Breast epithelium (tissue), 4 donors: ENCODE measurements around the gene MED28. TPM values are rescaled to one million over a fixed set of nuclear protein-coding genes. Genes with fewer than 3 reads are reported as not detected.

Experiments used
- DNase-seq, 2 donors: peaks; one replicate each; pipeline ENCODE4 v3.0.0-alpha.2; 2019; ENCODE audit warnings: low spot score in 2 of 2
- H3K27ac ChIP-seq, 2 donors: fragments of 200-600 bp; sonication (generic) in 1 of 2; one replicate each; pipeline ENCODE4 v1.5.1; 2016 to 2019; ENCODE audit warnings: mild to moderate bottlenecking in 1 of 2
- H3K27me3 ChIP-seq, 2 donors: fragments of 200-600 bp; sonication (generic) in 1 of 2; one replicate each; pipeline versions ENCODE4 v1.5.1 to v1.6.0; 2017 to 2019; ENCODE audit warnings: control low read depth in 1 of 2, mild to moderate bottlenecking in 1 of 2
- H3K36me3 ChIP-seq: fragments of 200-600 bp; one replicate; pipeline ENCODE4 v1.5.1; 2019
- H3K4me1 ChIP-seq, 2 donors: fragments of 200-600 bp; sonication (generic); one replicate each; pipeline ENCODE4 v1.5.1; 2016 to 2019; ENCODE audit warnings: control low read depth in 1 of 2
- H3K4me3 ChIP-seq, 3 donors: fragments of 200-600 bp; sonication (generic); 1 replicate in 2 of 3; 2 replicates in 1 of 3; pipeline ENCODE4 v1.5.1; 2016 to 2019; ENCODE audit warnings: mild to moderate bottlenecking in 3 of 3, moderate library complexity in 2 of 3
- H3K9me3 ChIP-seq, 2 donors: fragments of 200-600 bp; sonication (generic) in 1 of 2; one replicate each; pipeline ENCODE4 v1.5.1; 2016 to 2019; ENCODE audit warnings: control low read depth in 1 of 2
- CTCF ChIP-seq, 3 donors: fragments of 450-650 bp; IDR thresholded peaks; one replicate each; pipeline ENCODE4 v1.5.1; 2016 to 2017; ENCODE audit warnings: antibody characterized with exemption in 3 of 3, mild to moderate bottlenecking in 3 of 3, moderate library complexity in 3 of 3
- POLR2A ChIP-seq: fragments of 450-650 bp; IDR thresholded peaks from one replicate; pipeline ENCODE4 v1.6.1; 2016; ENCODE audit warnings: antibody characterized with exemption, mild to moderate bottlenecking, moderate library complexity
- POLR2AphosphoS5 ChIP-seq, 3 donors: sonication (generic); formaldehyde crosslinking; IDR thresholded peaks; one replicate each; pipeline ENCODE4 v1.6.1; 2017; ENCODE audit warnings: antibody characterized with exemption in 3 of 3
- intact Hi-C: fragments of 100-400 bp; cut with DNase I; formaldehyde crosslinking; loops from one replicate; pipeline ENCODE4 v1.15.1; 2023; ENCODE audit warnings: low total_unique reads
- total RNA-seq, 3 donors: library from RNA; depleted of rRNA; stranded (reverse); fragments of >200 nt; gene quantifications; one replicate each; pipeline ENCODE4 v1.1.0, GENCODE V29; 2016

The MED28 gene
- total RNA-seq, 3 donors from 2014 or later = 13.8 to 22.8 (median 19.7) TPM

- H3K27me3 ChIP-seq = no peaks in the 10 kb centered on the region
- no peaks in the 10 kb centered on the region for H3K9me3 ChIP-seq
- no peak overlapping the region for H3K27ac ChIP-seq
- no peak overlapping the region for H3K4me3 ChIP-seq
- H3K4me1 ChIP-seq = no peaks in the 10 kb centered on the region
- DNase-seq = no peak
- TF ChIP-seq POLR2AphosphoS5 (IDR thresholded peaks at IDR 0.05) = no peak
- TF ChIP-seq POLR2A = no peak
- no peak for TF ChIP-seq CTCF (IDR thresholded peaks at IDR 0.05)
- intact Hi-C loops = no loop called here
- peaks cover 4% of the 10 kb centered on the region for H3K36me3 ChIP-seq
These were observed 15.8 kb downstream of the MED28 start for GRCh38 chr4:17630228-17630627.

GRCh38 chr4:17633600-17633999 is 19.2 kb downstream of the MED28 start:
- H3K27me3 ChIP-seq = no peaks in the 10 kb centered on the region
- H3K36me3 ChIP-seq = no peaks in the 10 kb centered on the region
- intact Hi-C loops = no loop called here
- no peak for DNase-seq
- no peak overlapping the region for H3K4me3 ChIP-seq
- H3K27ac ChIP-seq = no peak overlapping the region
- H3K4me1 ChIP-seq = no peaks in the 10 kb centered on the region
- no peaks in the 10 kb centered on the region for H3K9me3 ChIP-seq
- TF ChIP-seq POLR2AphosphoS5 (IDR thresholded peaks at IDR 0.05) (no peak), POLR2A (no peak), CTCF (IDR thresholded peaks at IDR 0.05) (no peak)

DNA sequence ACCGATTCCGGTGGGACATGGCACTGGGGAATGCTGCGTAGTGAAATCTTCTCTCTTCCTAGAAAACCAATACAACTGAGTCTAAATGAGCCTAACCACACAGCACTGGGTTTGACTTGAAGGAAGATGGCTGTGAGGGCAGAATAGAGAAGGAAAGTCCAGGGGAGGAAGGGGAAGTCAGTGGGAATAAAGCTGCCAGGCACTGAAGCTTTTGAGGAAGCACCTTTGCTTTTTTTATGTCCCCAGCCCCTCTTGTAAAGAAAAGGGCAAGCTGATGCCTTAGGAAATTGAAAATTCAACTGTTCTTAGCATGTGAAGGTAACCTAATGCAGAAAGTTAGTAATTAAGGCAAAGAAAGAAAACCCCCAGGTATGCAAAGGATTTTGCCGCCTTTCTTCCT is 20.6 kb downstream of the MED28 start:
- no peaks in the 10 kb centered on the region for H3K36me3 ChIP-seq
- DNase-seq = no peak

DNA sequence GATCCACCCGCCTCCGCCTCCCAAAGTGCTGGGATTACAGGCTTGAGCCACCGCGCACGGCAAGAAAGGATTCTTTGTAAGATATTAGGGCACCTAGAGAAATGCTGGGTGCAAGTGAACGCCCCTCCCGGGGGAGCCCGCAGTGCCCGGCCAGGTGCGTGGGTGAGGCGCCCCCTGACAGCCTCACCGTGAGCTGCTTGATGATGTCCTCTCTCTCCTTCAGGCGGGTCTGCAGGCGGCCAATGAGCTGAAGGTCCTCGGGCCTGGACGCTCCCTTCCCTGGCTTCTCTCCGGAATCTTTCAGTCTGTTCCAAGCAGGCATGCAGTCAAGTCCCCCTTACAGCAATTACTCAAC is 21.9 kb downstream of the MED28 start:
- Histone ChIP-seq H3K27me3 (no peaks in the 10 kb centered on the region), H3K4me3 (no peak overlapping the region), H3K36me3 (no peaks in the 10 kb centered on the region), H3K9me3 (no peaks in the 10 kb centered on the region), H3K4me1 (no peaks in the 10 kb centered on the region), H3K27ac (no peak overlapping the region)
- TF ChIP-seq POLR2A (no peak), CTCF (IDR thresholded peaks at IDR 0.05) (no peak), POLR2AphosphoS5 (IDR thresholded peaks at IDR 0.05) (no peak)
- DNase-seq = no peak
- intact Hi-C loops = no loop called here

More for the DNA sequence above, 20.6 kb downstream of the MED28 start:
- Histone ChIP-seq H3K27me3 (no peaks in the 10 kb centered on the region), H3K4me3 (no peak overlapping the region), H3K27ac (no peak overlapping the region), H3K4me1 (no peaks in the 10 kb centered on the region), H3K9me3 (no peaks in the 10 kb centered on the region)
- TF ChIP-seq POLR2A (no peak), POLR2AphosphoS5 (IDR thresholded peaks at IDR 0.05) (no peak), CTCF (IDR thresholded peaks at IDR 0.05) (no peak)
- intact Hi-C loops = no loop called here

GRCh38 chr4:17636696-17637622 is 22.5 kb downstream of the MED28 start:
- no peaks in the 10 kb centered on the region for H3K27me3 ChIP-seq
- no peaks in the 10 kb centered on the region for H3K4me1 ChIP-seq
- intact Hi-C loops = no loop called here
- peak in 2 of 3 donors; percentile 72 to 77 for TF ChIP-seq CTCF (IDR thresholded peaks at IDR 0.05)
- no peak for TF ChIP-seq POLR2A
- TF ChIP-seq POLR2AphosphoS5 (IDR thresholded peaks at IDR 0.05) = no peak
- H3K27ac ChIP-seq = no peak overlapping the region
- DNase-seq = peak; percentile 38 to 74
- H3K36me3 ChIP-seq = no peaks in the 10 kb centered on the region
- H3K4me3 ChIP-seq = no peak overlapping the region
- H3K9me3 ChIP-seq = peaks cover 0 to 3% of the 10 kb centered on the region in 2 donors
